Pancreas (tissue), 10 donors: ENCODE results near the gene IFT81. TPM values are rescaled to one million over a fixed set of nuclear protein-coding genes. Genes with fewer than 3 reads are reported as not detected.
"Not testable (repeated sequence)": the region's sequence is repeated elsewhere in the genome, so short reads cannot be mapped to it uniquely, and the experiment has no call there.

Experiments
- ATAC-seq, 4 donors: fragments of 200-7000 bp; cut with Tn5 transposase; one replicate each; pipeline versions ENCODE4 v1.8.0 to v1.9.1; 2020; ENCODE audit warnings: mild to moderate bottlenecking in 4 of 4, moderate library complexity in 4 of 4
- DNase-seq, 6 donors: peaks; one replicate each; pipeline ENCODE4 v3.0.0-alpha.2; 2020
- FAIRE-seq: peaks from 2 replicates; lab custom pipeline; 2012; peaks lifted over from hg19 to GRCh38; lab: Jason Lieb, UNC
- H3K27ac ChIP-seq, 4 donors: fragments of 200-600 bp; sonication (generic); 1 replicate in 3 of 4; 2 replicates in 1 of 4; pipeline versions ENCODE4 v1.5.0 to v1.8.0; 2020
- H3K27me3 ChIP-seq, 4 donors: fragments of 200-600 bp; one replicate each; pipeline ENCODE4 v1.8.0; 2021
- H3K36me3 ChIP-seq, 3 donors: fragments of 200-600 bp; sonication (generic) in 1 of 3; one replicate each; pipeline versions ENCODE4 v1.5.0 to v1.8.0; 2020 to 2021
- H3K4me1 ChIP-seq, 3 donors: fragments of 200-600 bp; one replicate each; pipeline ENCODE4 v1.8.0; 2021
- H3K4me3 ChIP-seq, 4 donors: fragments of 200-600 bp; sonication (generic) in 2 of 4; one replicate each; pipeline versions ENCODE4 v1.5.0 to v1.8.0; 2020 to 2021
- H3K9me3 ChIP-seq, 4 donors: fragments of 200-600 bp; one replicate each; pipeline ENCODE4 v1.8.0; 2021
- WGBS, 2 donors: extraction: QIAGEN DNeasy Blood & Tissue Kit; methylation state at CpG; one replicate each; pipeline ENCODE4 v1.1.7; 2013; 5-methylcytosine and 5-hydroxymethylcytosine counted together
- intact Hi-C, 3 donors: fragments of 100-400 bp; cut with DNase I; formaldehyde crosslinking; loops; one replicate each; pipeline versions ENCODE4 v1.11.1 to v1.14.2; 2022
- polyA plus RNA-seq, 2 donors: library from polyadenylated mRNA; stranded (reverse); fragments of 200-250 nt; gene quantifications; one replicate each; pipeline ENCODE4 v1.2.3, GENCODE V29; 2013
- total RNA-seq, 6 donors: library from RNA; stranded (reverse); fragmentation: NEBNext Ultra II Directional in 4 of 6; extraction: Animal tissue kit (Norgen Biotek cat#: 25700) in 4 of 6; gene quantifications; one replicate each; pipeline versions ENCODE4 v1.2.1 to v1.2.4, GENCODE V29; 2021 to 2023
- TF ChIP-seq, protein P1 (sequence below), 4 donors: fragments of 200-600 bp; sonication (generic) in 3 of 4; IDR thresholded peaks; one replicate each; pipeline versions ENCODE4 v1.5.0 to v1.8.0; 2021; ENCODE audit warnings: antibody characterized with exemption in 4 of 4
- donor health status: healthy with polysubstance abuse.
- donor health status: DM: no; HTN: no; CAD: no; lungs with moderate emphysema.
- donor health status: DM: no; HTN: no; CAD: no.
- donor health status: control.
- donor health status: control.
- donor health status: Bipolar disorder and iron deficiency.
- donor health status: DM: yes; HTN: yes; CAD: no.
- donor health status: DM: no; HTN: no; CAD: no.
- donor health status: DM: no; HTN: no; CAD: no.
- donor health status: DM: yes; HTN: yes; CAD: no.

Gene IFT81
- total and polyA plus RNA-seq, 8 donors = 2.1 to 7.2 (median 3.4) TPM

- no peaks in the 10 kb centered on the region for H3K9me3 ChIP-seq
- H3K36me3 ChIP-seq = no peaks in the 10 kb centered on the region
- FAIRE-seq = no peak
- peaks cover 20 to 39% (median 32%) of the 10 kb centered on the region in 3 donors for H3K4me1 ChIP-seq
- peak overlapping the region; percentile 76 to 91 (median 79) for H3K27ac ChIP-seq
- peak in 3 of 4 donors; percentile 24 to 46 (median 35) for ATAC-seq
- WGBS, 2 donors = 67 to 68% methylated on average over 7 of the region's 7 CpGs
- H3K27me3 ChIP-seq = no peaks in the 10 kb centered on the region
- intact Hi-C loops = no loop called here
- peak in 1 of 6 donors; percentile 39 for DNase-seq
- TF ChIP-seq, protein P1, sequence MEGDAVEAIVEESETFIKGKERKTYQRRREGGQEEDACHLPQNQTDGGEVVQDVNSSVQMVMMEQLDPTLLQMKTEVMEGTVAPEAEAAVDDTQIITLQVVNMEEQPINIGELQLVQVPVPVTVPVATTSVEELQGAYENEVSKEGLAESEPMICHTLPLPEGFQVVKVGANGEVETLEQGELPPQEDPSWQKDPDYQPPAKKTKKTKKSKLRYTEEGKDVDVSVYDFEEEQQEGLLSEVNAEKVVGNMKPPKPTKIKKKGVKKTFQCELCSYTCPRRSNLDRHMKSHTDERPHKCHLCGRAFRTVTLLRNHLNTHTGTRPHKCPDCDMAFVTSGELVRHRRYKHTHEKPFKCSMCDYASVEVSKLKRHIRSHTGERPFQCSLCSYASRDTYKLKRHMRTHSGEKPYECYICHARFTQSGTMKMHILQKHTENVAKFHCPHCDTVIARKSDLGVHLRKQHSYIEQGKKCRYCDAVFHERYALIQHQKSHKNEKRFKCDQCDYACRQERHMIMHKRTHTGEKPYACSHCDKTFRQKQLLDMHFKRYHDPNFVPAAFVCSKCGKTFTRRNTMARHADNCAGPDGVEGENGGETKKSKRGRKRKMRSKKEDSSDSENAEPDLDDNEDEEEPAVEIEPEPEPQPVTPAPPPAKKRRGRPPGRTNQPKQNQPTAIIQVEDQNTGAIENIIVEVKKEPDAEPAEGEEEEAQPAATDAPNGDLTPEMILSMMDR (IDR thresholded peaks at IDR 0.05) = no peak
- no peak overlapping the region for H3K4me3 ChIP-seq
These were observed 125.6 kb downstream of the IFT81 start for GRCh38 chr12:110249716-110250225.

- DNase-seq = no peak
- H3K4me3 ChIP-seq = no peak overlapping the region
- peaks cover 19 to 39% (median 28%) of the 10 kb centered on the region in 3 donors for H3K4me1 ChIP-seq
- FAIRE-seq = no peak
- H3K27ac ChIP-seq = no peak overlapping the region
- H3K9me3 ChIP-seq = no peaks in the 10 kb centered on the region
- TF ChIP-seq, protein P1 (IDR thresholded peaks at IDR 0.05) = no peak
- H3K36me3 ChIP-seq = no peaks in the 10 kb centered on the region
- H3K27me3 ChIP-seq = no peaks in the 10 kb centered on the region
- no peak for ATAC-seq
- intact Hi-C loops = no loop called here
- 91 to 95% methylated on average over 7 of the region's 7 CpGs for WGBS, 2 donors
These were observed 127.2 kb downstream of the IFT81 start for GRCh38 chr12:110251381-110251780.

- no peaks in the 10 kb centered on the region for H3K9me3 ChIP-seq
- WGBS, 2 donors = 62 to 75% methylated on average over 9 of the region's 9 CpGs
- no peak overlapping the region for H3K27ac ChIP-seq
- no peak for FAIRE-seq
- intact Hi-C loops = no loop called here
- no peaks in the 10 kb centered on the region for H3K36me3 ChIP-seq
- peaks cover 6 to 25% (median 17%) of the 10 kb centered on the region in 3 donors for H3K4me1 ChIP-seq
- no peak overlapping the region for H3K4me3 ChIP-seq
- no peaks in the 10 kb centered on the region for H3K27me3 ChIP-seq
- TF ChIP-seq, protein P1 (IDR thresholded peaks at IDR 0.05) = no peak
- no peak for DNase-seq
- no peak for ATAC-seq
These were observed 128.6 kb downstream of the IFT81 start for GRCh38 chr12:110252716-110253115.

DNA sequence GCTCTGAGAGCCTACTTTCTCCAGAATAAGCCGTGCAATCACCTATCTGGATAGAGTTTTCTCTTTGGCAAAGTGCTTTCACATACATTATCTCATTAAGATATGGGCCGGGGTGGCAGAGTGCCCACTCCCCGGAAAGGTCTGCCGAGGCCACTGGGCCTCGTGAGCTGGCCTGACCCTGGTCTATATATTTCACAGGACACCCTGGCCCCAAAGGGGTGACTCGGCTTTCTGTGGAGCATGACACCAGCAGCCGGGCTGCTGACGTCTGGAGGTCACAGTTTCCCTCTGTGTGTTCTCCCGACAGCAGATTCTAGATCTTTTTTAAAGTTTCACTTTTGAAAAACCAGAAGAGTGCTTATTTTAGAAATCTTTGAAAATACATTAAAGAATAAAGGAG lies 129.0 kb downstream of the IFT81 start:
- Histone ChIP-seq H3K9me3 (no peaks in the 10 kb centered on the region), H3K27me3 (no peaks in the 10 kb centered on the region), H3K27ac (no peak overlapping the region), H3K4me1 (peaks cover 1 to 21% (median 13%) of the 10 kb centered on the region in 3 donors), H3K4me3 (no peak overlapping the region), H3K36me3 (no peaks in the 10 kb centered on the region)
- TF ChIP-seq, protein P1 (IDR thresholded peaks at IDR 0.05) = no peak
- peak; percentile 51 to 77 (median 67) for ATAC-seq
- no peak for FAIRE-seq
- DNase-seq = peak in 5 of 6 donors; percentile 23 to 60 (median 50)
- intact Hi-C loops = no loop called here
- WGBS, 2 donors = 32 to 38% methylated on average over 9 of the region's 9 CpGs

DNA sequence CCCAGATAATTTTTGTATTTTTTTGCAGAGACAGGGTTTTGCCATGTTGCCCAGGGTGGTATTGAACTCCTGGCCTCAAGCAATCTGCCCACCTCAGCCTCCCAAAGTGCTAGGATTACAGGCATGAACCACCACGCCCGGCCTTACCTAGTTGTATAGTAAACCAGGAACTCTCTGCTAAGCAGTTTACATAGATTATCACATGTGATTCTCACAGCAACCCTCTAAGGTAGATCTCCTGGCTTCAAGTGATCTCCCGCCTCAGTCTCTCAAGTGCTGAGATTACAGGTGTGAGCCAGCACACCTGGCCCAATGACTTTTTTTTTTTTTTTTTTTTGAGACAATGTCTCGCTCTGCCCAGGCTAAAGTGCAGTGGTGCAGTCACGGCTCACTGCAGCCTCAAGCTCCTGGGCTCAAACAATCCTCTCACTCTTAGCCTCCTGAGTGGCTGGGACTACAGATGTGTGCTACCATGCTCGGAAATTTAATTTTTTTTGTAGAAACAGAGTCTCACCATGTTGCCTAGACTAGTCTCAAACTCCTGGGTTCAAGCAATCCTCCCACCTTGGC lies 130.9 kb downstream of the IFT81 start:
- DNase-seq (no peak), ATAC-seq (peak in 2 of 4 donors; percentile 11 to 30), FAIRE-seq (no peak)
- WGBS, 2 donors = 51 to 52% methylated on average over 6 of the region's 6 CpGs
- Histone ChIP-seq H3K4me3 (no peak overlapping the region), H3K9me3 (no peaks in the 10 kb centered on the region), H3K27ac (no peak overlapping the region), H3K4me1 (peaks cover 0 to 4% (median 0%) of the 10 kb centered on the region in 3 donors), H3K27me3 (no peaks in the 10 kb centered on the region), H3K36me3 (no peaks in the 10 kb centered on the region)
- TF ChIP-seq, protein P1 (IDR thresholded peaks at IDR 0.05) = no peak
- intact Hi-C loops = no loop called here

DNA sequence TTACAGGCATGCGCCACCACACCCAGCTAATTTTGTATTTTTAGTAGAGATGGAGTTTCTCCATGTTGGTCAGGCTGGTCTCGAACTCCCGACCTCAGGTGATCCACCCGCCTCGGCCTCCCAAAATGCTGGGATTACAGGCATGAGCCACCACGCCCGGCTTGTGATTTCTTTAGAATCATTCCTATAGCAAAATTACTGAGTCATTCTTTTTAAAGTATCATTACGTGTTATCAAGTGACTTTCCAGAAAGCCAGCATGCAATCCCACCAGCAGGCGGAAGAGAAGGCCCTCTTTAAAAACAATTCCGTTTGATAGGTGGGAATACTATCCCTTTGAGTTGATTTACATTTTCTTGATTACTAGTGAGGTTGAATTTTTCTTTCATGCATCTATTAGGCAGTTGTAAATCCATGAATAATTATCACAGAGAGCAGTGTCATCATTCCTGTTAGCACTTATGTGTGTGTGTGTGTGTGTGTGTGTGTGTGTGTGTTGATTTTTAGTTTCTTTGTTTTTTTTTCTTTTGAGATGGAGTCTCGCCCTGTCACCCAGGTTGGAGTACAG lies 131.8 kb downstream of the IFT81 start:
- FAIRE-seq, DNase-seq: not testable (repeated sequence)

More for the DNA sequence above, 131.8 kb downstream of the IFT81 start:
- H3K9me3 ChIP-seq, H3K4me1 ChIP-seq, intact Hi-C loops, H3K4me3 ChIP-seq, ATAC-seq, H3K36me3 ChIP-seq, H3K27me3 ChIP-seq, H3K27ac ChIP-seq: not testable (repeated sequence)
- WGBS, 2 donors = 97% methylated on average over 11 of the region's 11 CpGs
